Stimulated activated CD4-positive, alpha-beta T cell treated with anti-CD3 and anti-CD28 coated beads, Interleukin-4, amount 100 ng/mL, for 48 hours (primary cell): ENCODE data around the gene CCDC184.
"Not testable (repeated sequence)": the region's sequence is repeated elsewhere in the genome, so short reads cannot be mapped to it uniquely, and the experiment has no call there.

Experiments used
- DNase-seq, 2 donors: peaks; one replicate each; pipeline ENCODE4 v3.0.0-alpha.2; 2020; ENCODE audit warnings: low read depth in 2 of 2

Gene CCDC184

DNA sequence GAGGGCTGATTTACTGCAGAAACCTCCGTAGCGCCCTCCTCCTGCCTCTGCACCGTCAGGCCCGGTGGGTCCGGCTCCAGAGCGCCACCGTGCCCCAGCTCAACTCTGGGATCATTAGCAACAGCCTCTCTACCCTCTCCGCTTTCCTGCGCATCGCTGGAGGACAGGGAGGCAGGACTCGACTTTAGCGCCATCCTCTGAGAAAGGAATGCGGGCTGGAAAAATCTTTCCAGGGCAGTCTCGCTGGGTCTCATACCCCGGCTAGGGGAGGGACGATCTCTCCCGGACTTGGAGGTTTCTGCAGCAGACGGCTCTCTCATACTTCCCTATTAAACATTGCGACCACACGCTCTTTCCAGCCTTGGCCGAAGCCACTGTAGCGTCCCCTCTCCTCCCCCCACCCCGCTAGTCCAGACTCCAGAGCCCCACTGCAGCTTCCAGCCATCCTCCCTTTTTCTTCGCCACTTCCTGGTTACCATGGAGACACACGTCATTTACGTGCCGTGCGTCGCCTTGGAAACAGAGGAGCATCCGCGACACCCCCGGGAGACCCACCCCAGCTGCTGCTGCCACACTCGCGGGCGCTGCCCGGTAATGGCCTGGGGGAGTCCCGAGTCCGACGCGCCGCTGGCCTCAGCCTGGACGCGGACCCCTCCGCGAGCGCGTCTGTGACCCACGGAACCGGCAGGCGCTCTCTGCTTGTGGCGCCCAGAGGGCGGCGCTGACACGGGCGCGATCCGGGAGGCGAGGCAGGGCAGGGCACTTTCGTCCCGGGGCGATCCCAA lies at the start of gene CCDC184:
CCDC184 (plus strand) TSS at position 554 of the 785 bp plus-strand sequence. CDS start 479 bp downstream, outside the sequence.
- DNase-seq: peak in 1 of 2 donors; percentile 42

GRCh38 chr12:48135027-48135426 lies 48.4 kb upstream of the CCDC184 start:
- DNase-seq: no peak

GRCh38 chr12:48142818-48143674 lies 40.4 kb upstream of the CCDC184 start:
- DNase-seq: no peak

DNA sequence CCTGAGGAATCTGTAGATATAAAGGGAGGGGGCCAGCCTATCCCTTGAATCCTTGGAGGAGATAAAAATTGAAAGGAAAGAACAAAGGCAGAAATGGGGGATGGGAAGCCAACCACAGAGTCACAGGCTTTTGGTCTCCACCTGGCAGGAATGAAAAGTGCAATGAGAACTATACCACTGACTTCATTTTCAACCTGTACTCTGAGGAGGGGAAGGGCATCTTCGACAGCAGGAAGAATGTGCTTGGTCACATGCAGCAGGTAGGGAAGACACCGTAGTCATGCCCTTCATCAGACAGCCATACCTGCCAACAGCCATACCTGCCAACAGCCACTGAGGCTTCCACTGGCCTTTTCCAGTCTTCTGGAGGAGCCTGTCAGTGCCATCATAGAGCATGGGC lies 39.5 kb upstream of the CCDC184 start:
- DNase-seq: no peak

DNA sequence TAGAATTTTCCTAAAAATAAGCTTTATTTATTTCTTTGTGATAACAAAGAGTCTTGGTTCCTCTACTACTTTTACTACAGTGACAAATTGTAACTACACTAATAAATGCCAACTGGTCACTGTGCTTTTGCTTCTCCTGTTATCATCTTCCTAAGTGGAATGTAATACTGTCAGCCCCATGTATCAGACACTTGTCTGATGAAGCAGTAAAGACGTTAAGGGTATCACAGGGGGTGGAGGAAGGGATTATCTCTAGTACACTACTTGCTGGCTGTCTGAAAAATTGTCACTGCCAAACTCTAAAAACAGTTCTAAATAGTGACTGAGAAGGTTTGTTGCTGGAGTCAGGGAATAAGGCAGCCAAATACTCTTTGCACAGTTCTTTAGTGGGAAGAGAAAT lies 37.5 kb upstream of the CCDC184 start:
- no peak for DNase-seq

GRCh38 chr12:48151103-48151771 lies 32.2 kb upstream of the CCDC184 start:
- DNase-seq: no peak

- not testable (repeated sequence) for DNase-seq
These were observed 27.7 kb upstream of the CCDC184 start for GRCh38 chr12:48155786-48156185.

GRCh38 chr12:48156652-48157017 lies 26.8 kb upstream of the CCDC184 start:
- DNase-seq: no peak

- peak; percentile 98 for DNase-seq
These were observed 26.2 kb upstream of the CCDC184 start, which contains the start of gene ASB8 for GRCh38 chr12:48157018-48157888. Gene ASB8 (minus strand): TSS chr12:48157515. CDS start chr12:48153496, 4,019 bp downstream.

- no peak for DNase-seq
These were observed 25.5 kb upstream of the CCDC184 start for GRCh38 chr12:48157889-48158370.

DNA sequence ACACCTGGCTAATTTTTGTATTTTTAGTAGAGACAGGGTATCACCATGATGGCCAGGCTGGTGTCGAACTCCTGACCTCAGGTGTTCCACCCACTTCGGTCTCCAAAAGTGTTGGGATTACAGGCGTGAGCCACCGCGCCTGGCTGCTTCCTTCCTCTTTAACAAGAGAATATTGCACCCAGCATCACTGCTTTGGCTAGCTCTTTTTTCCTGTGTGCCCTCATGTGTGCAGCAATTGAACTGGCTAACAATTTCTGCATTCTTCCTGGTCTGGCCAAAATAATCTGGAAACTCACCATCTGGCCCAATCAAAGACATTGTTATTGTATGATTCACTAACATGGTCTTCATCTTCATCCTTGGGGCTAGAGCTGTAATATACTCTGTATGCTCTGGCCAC lies 23.4 kb upstream of the CCDC184 start:
- DNase-seq: no peak

GRCh38 chr12:48160807-48161206 lies 22.6 kb upstream of the CCDC184 start:
- no peak for DNase-seq

DNA sequence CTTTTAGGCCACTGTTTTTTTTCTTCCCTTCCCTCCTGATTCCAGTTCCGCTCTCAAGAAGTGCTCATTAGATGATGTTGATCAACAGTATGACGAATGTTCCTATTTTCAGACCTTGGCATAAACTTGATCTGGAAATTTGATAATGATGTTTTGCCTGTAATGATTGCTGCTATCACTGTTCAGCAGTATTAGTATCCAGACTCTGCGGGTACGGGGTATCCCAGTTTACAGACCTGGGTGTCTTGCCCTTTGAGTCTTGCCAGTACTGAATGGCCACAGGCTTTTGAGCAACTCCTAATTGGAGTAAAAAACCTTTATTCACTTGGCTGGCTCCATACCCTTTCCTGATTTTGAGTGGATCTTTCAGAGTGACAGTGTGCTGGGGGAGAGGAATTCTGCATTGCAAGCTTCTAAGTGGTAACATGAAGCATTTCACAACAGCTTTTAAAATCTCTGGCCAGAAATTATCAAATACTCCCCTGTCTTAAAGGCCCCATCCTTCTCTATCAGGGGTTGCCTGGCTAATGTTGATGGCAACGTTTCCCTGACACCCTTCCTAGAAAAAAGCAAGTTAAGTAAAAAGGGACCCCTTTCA lies 20.2 kb upstream of the CCDC184 start:
- DNase-seq: no peak

GRCh38 chr12:48164451-48164850 lies 19.0 kb upstream of the CCDC184 start:
- DNase-seq: no peak

- DNase-seq: no peak
These were observed 18.1 kb upstream of the CCDC184 start for GRCh38 chr12:48165089-48165981.

DNA sequence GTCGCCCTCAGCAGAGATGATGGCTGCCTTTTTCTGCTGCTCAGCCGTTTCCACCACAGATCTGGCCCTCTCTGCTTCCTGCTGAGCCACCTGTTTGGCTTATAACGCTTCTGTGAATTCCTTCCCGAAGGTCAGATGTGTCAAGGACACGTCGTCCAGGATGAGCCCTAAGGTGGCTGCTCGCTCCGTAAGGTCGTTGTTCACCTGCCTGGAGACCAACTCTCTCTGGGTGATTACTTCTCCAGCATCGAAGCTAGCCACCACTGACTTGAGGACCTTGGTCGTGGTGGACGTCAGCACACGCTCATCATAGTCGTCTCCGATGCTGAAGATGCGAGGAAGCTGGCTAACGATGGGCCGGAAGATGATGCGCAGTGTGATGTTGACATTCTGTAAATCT lies 14.4 kb upstream of the CCDC184 start:
- no peak for DNase-seq

DNA sequence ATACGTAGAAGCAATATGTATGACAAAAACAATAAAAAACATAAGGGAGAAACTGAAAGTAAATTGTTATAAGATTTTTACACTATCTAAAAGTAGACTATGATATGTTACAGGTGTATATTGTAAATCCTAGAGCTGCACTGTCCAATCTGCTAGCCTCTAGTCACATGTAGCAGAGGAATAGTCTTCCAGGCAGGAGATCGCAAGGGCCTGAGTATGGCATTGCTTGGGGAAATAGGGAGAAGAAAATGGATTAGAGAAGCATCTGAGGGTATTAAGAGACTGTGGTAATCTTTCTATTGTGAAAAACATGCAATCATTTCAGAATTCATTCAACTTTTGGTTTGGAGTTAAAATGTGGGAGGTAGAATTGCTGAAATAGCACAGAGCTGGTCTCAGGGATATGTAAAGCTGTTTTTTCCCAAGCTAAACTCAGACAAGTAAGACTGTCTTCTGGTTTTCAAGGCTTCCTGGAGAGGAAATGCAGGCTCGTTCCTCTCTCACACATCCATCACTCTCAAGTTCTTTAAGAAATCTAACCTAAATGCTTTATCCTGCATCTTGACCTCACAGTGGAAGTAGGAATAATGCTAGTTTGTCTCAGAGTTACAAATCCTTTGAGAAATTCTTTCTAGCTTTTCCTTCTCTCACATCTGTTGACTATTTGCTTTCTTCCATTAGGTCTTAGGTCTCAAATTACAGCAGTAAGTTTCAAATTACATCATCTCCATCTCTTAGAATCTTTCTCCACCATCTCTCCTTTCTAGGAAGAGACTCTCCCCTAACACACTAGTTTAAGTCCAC lies 7.6 kb upstream of the CCDC184 start:
- no peak for DNase-seq

DNA sequence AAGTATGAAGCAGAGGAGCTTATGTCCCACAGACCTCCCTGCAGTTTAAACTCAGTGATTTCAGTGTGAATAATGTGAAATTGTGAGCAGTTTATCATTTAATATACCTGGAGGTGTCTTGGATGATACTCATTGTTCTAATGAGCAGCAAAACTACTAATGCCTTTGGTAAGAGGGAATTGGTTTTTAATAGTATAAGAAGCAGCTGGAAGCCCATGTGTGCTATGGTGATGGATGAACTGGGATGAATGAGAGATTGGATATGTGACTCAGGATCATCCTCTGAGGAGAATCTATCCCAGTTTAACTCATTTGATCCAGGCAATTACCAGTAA lies 7.1 kb upstream of the CCDC184 start:
- no peak for DNase-seq

DNA sequence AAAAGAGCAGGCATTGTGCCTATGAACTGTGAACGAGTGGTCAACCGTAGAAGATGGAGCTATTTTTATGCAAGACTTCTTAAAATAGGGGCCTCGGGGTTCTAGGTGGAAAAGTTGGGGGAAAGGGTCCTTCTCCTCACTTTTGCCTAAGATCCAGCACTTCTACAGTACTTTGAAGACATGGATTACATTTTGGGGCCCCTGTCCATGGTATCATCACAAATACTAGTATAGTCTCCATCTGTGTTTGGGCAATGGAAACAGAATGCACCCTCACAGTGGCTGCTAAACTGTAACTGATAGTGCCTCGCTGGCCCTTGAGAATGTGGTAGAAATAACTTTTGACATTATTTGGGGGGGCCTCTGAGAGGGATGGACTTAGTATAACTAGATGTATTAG lies 5.5 kb upstream of the CCDC184 start:
- no peak for DNase-seq
